Caco-2 (cell line): ENCODE results near the gene DQX1. TPM values are rescaled to one million over a fixed set of nuclear protein-coding genes. Genes with fewer than 3 reads are reported as not detected.

ENCODE experiments used
- BruUV-seq: library from RNA; stranded (reverse); fragments of 400-500 nt; replicated peaks from 2 replicates; lab custom pipeline; 2021; lab: Mats Ljungman, UMichigan
- CTCF ChIA-PET: fragments of 300-600 bp; sonication (Branson Sonifier 250); formaldehyde crosslinking; loops from one replicate; lab custom pipeline; 2022; ENCODE audit warnings: antibody characterized with exemption; lab: Charles Lee
- POLR2A ChIA-PET: fragments of 300-600 bp; sonication (Branson Sonifier 250); formaldehyde crosslinking; loops from one replicate; lab custom pipeline; 2022; ENCODE audit warnings: antibody characterized with exemption; lab: Charles Lee
- DNase-seq, 2 experiments: peaks; one replicate each; pipeline versions ENCODE4 v3.0.0 to v3.0.0-alpha.2; 2020 to 2022
- H3K27me3 ChIP-seq: replicated peaks from 2 replicates; pipeline ENCODE4 v1.6.0; 2011; ENCODE audit warnings: low read length; ENCODE audit not compliant: control insufficient read depth, insufficient read depth
- H3K36me3 ChIP-seq: 2 replicates; pipeline ENCODE4 v1.5.1; 2011; ENCODE audit warnings: low read length; ENCODE audit not compliant: control insufficient read depth, insufficient read depth
- H3K4me1 ChIP-seq: fragments of 250-450 bp; sonication (Bioruptor Pico); 2 replicates; pipeline ENCODE4 v1.5.1; 2020; ENCODE audit warnings: mild to moderate bottlenecking
- H3K4me3 ChIP-seq: 2 replicates; pipeline ENCODE4 v1.5.1; 2011; ENCODE audit warnings: low read depth, mild to moderate bottlenecking, control low read depth, low read length
- H3K9me3 ChIP-seq: fragments of 250-450 bp; sonication (Bioruptor Pico); 2 replicates; pipeline ENCODE4 v1.5.1; 2020; ENCODE audit warnings: mild to moderate bottlenecking, moderate library complexity
- H3K27ac Mint-ChIP-seq: one replicate; pipeline ENCODE4 v1.8.0; 2022; ENCODE audit warnings: mixed read lengths; ENCODE audit not compliant: unreplicated experiment
- H3K27me3 Mint-ChIP-seq: one replicate; pipeline ENCODE4 v1.8.0; 2022; ENCODE audit warnings: mixed read lengths; ENCODE audit not compliant: insufficient read depth, unreplicated experiment
- H3K36me3 Mint-ChIP-seq: one replicate; pipeline ENCODE4 v1.8.0; 2022; ENCODE audit warnings: mild to moderate bottlenecking, mixed read lengths; ENCODE audit not compliant: insufficient read depth, unreplicated experiment
- H3K4me1 Mint-ChIP-seq: one replicate; pipeline ENCODE4 v1.8.0; 2022; ENCODE audit warnings: low read depth, mixed read lengths; ENCODE audit not compliant: unreplicated experiment
- H3K4me3 Mint-ChIP-seq: one replicate; pipeline ENCODE4 v1.8.0; 2022; ENCODE audit warnings: mild to moderate bottlenecking, moderate library complexity, mixed read lengths; ENCODE audit not compliant: unreplicated experiment
- H3K9me3 Mint-ChIP-seq: one replicate; pipeline ENCODE4 v1.8.0; 2022; ENCODE audit warnings: mixed read lengths; ENCODE audit not compliant: unreplicated experiment
- CTCF ChIP-seq, 2 experiments: fragments of 200-600 bp in 1 of 2; IDR thresholded peaks; 1 replicate in 1 of 2; 2 replicates in 1 of 2; pipeline versions ENCODE4 v1.5.1 to v1.8.0; 2011 to 2022; ENCODE audit warnings: antibody characterized with exemption in 1 of 2, control low read depth in 1 of 2, inconsistent platforms in 1 of 2, low read depth in 1 of 2, low read length in 1 of 2, mild to moderate bottlenecking in 1 of 2, moderate library complexity in 1 of 2; ENCODE audit not compliant: insufficient read depth in 1 of 2, severe bottlenecking in 1 of 2, unreplicated experiment in 1 of 2
- intact Hi-C: fragments of 100-400 bp; cut with micrococcal nuclease; formaldehyde crosslinking; loops from one replicate; pipeline ENCODE4 v1.10.0; 2022; ENCODE audit not compliant: unreplicated experiment
- total RNA-seq: library from RNA; stranded (reverse); gene quantifications from 2 replicates; pipeline ENCODE4 v1.2.3, GENCODE V29; 2022

DQX1 gene
- total RNA-seq, 1 experiment from 2014 or later: 0.50 TPM

DNA sequence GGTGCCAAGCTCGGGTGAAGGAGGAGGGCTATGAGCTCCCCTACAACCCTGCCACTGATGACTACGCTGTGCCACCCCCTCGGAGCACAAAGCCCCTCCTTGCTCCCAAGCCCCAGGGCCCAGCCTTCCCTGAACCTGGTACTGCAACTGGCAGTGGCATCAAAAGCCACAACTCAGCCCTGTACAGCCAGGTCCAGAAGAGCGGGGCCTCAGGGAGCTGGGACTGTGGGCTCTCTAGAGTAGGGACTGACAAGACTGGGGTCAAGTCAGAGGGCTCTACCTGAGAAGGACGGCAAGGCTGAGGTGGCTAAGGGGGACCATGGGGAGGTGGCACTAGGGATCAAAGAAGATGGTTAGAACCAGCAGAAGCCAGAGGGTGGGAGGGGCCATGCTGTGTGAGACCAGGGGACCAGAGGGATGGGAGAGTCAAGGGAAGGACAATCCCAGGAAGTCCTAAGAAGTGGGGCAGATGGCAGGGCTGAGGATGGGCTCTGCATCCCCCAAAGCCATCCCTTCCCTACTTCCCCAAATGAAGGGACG is 30.9 kb upstream of the DQX1 start:
- Mint-ChIP-seq H3K4me3 (no peak overlapping the region), H3K36me3 (no peaks in the 10 kb centered on the region), H3K9me3 (no peaks in the 10 kb centered on the region), H3K27me3 (peaks cover 5% of the 10 kb centered on the region), H3K4me1 (peaks cover 22% of the 10 kb centered on the region), H3K27ac (no peak overlapping the region)
- intact Hi-C loops: no loop called here
- POLR2A ChIA-PET: no interaction called here
- TF ChIP-seq CTCF (IDR thresholded peaks at IDR 0.05; ENCODE audit: insufficient read depth in 1 of 2, low read depth in 1 of 2, low read length in 1 of 2, severe bottlenecking in 1 of 2, unreplicated experiment in 1 of 2): no peak
- CTCF ChIA-PET: interaction anchor here (0.6 kb wide), 1 partner anchor 74 kb away, joined by 3 read pairs; the partner anchor contains the start of gene CCDC142
- H3K36me3 ChIP-seq: no peaks in the 10 kb centered on the region; the same call in 1 of the 2 replicates
- H3K27me3 ChIP-seq: no peaks in the 10 kb centered on the region; the same call in 1 of the 2 replicates
- no TSS peak for BruUV-seq
- H3K4me1 ChIP-seq: peaks cover 22% of the 10 kb centered on the region
- H3K9me3 ChIP-seq: no peaks in the 10 kb centered on the region
- H3K4me3 ChIP-seq: no peak overlapping the region
- no peak for DNase-seq

GRCh38 chr2:74556159-74556558 is 30.1 kb upstream of the DQX1 start:
- Mint-ChIP-seq H3K36me3 (no peaks in the 10 kb centered on the region), H3K27me3 (no peaks in the 10 kb centered on the region), H3K4me1 (peaks cover 22% of the 10 kb centered on the region), H3K9me3 (no peaks in the 10 kb centered on the region), H3K27ac (no peak overlapping the region), H3K4me3 (no peak overlapping the region)
- H3K27me3 ChIP-seq: no peaks in the 10 kb centered on the region; the same call in 1 of the 2 replicates
- no peak for DNase-seq
- intact Hi-C loops: no loop called here
- peaks cover 22% of the 10 kb centered on the region for H3K4me1 ChIP-seq
- no peak overlapping the region for H3K4me3 ChIP-seq
- BruUV-seq: no TSS peak
- no peaks in the 10 kb centered on the region for H3K9me3 ChIP-seq
- CTCF ChIA-PET: no interaction called here
- no peak for TF ChIP-seq CTCF (IDR thresholded peaks at IDR 0.05; ENCODE audit: insufficient read depth in 1 of 2, low read depth in 1 of 2, low read length in 1 of 2, severe bottlenecking in 1 of 2, unreplicated experiment in 1 of 2)
- H3K36me3 ChIP-seq: no peaks in the 10 kb centered on the region; the same call in 1 of the 2 replicates
- POLR2A ChIA-PET: no interaction called here

- Mint-ChIP-seq H3K36me3 (no peaks in the 10 kb centered on the region), H3K27ac (no peak overlapping the region), H3K9me3 (no peaks in the 10 kb centered on the region), H3K4me1 (peaks cover 22% of the 10 kb centered on the region), H3K27me3 (no peaks in the 10 kb centered on the region), H3K4me3 (no peak overlapping the region)
- BruUV-seq: no TSS peak
- ChIA-PET POLR2A (no interaction called here), CTCF (no interaction called here)
- Histone ChIP-seq H3K27me3 (no peaks in the 10 kb centered on the region; the same call in 1 of the 2 replicates), H3K36me3 (no peaks in the 10 kb centered on the region; the same call in 1 of the 2 replicates), H3K9me3 (no peaks in the 10 kb centered on the region), H3K4me3 (no peak overlapping the region), H3K4me1 (peaks cover 22% of the 10 kb centered on the region)
- TF ChIP-seq CTCF (IDR thresholded peaks at IDR 0.05; ENCODE audit: insufficient read depth in 1 of 2, low read depth in 1 of 2, low read length in 1 of 2, severe bottlenecking in 1 of 2, unreplicated experiment in 1 of 2): no peak
- no peak for DNase-seq
- intact Hi-C loops: no loop called here
Measured at GRCh38 chr2:74555610-74556103, 29.6 kb upstream of the DQX1 start.
